Fibroblast of skin of right biceps (primary cell): ENCODE data around the gene PRRT4.

ENCODE experiments used
- DNase-seq: peaks from one replicate; pipeline ENCODE4 v3.0.0-alpha.2; 2013

PRRT4 gene

DNA sequence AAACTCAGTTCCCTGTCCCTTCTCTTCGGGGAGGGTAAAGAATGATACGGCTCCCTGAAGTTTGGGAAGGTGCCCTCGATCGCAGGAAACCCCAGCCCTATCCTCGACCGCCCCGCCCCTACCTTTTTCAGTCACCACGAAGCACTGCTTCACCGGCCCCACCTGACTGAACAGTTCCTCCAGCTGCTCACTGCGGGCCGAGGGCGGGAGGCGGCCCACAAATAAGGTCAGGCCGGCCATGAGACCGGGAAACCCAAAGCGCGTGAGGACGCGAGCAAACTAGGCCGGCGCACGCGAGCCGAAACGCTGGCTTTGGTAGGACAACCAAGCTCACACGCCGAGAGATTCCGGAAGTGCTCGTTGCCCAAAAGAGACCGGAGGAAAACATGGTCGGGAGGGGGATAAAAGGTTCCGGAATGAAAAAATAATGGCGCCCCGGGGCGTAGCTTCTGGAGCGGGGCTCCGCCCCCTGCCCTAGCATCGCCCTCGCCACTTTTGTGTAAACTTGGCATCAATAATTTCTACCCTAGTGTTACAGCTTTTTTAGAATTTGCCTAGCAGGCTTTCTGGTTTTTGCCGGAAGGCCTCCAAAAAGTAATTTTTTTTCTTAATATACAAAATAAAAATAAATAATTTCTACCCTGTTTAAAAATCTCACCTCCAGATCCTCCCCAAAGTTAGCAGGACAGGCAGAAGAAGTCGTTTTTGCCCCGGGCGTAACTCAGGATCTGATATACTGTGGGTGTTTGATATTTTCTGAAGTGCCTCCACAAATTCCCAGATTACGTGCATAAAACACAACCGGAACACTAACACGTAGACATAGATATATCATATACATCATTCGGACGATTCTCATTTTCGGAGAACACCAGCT lies 17.7 kb downstream of the PRRT4 start, which contains the start of gene RBM28:
Gene RBM28 (minus strand): TSS at position 355 of the 877 bp plus-strand sequence. CDS start 115 bp downstream, at position 240.
- DNase-seq, result peak; percentile 93

DNA sequence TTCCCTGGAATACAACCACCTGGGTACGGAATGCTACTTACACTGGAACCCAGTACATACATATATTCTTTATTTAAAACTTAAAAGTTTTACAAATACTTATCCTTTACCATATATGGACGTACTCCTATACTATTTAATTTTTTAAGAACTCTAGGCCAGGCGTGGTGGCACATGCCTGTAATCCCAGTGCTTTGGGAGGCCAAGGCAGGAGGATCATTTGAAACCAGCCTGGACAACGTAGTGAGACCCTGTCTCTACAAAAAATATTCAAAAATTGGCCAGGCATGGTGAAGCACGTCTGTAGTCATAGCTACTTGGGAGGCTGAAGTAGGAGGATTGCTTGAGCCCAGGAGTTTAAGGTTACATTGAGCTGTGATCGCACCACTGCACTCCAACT lies 19.8 kb downstream of the PRRT4 start:
- DNase-seq, result no peak

DNA sequence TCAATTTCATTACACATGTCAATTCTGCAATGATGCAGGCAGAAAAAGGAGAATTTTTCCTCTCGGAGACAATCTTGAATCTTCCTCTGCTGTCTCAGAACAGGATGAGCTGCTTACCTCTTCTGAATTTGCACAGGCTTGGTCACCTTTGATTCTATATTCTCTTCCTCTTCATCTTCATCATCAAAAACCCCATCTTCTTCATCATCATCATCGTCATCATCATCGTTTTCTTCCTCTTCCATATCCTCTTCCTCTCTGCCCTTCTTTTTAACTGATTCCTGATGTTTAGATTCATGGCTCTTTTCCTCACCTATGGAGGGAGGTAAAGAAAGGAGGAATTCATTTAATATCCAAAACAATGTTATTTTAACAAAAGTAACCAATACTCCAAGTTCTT lies 25.8 kb downstream of the PRRT4 start:
- DNase-seq, result no peak

DNA sequence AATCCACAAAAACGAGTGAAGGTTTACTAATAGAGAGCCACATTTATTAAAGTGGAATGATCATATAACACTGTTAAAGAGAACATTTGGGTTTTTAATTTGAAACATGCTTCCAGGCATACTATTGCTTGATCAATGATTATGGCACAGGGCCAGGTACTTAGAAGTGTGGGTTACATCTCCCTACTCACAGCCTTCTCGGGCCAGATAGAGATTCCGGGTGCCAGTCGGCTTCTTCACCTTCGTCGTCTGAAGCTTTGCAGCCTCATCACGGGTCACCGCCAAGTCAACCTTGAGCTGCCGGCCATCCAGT lies 37.2 kb downstream of the PRRT4 start:
- DNase-seq, result no peak

DNA sequence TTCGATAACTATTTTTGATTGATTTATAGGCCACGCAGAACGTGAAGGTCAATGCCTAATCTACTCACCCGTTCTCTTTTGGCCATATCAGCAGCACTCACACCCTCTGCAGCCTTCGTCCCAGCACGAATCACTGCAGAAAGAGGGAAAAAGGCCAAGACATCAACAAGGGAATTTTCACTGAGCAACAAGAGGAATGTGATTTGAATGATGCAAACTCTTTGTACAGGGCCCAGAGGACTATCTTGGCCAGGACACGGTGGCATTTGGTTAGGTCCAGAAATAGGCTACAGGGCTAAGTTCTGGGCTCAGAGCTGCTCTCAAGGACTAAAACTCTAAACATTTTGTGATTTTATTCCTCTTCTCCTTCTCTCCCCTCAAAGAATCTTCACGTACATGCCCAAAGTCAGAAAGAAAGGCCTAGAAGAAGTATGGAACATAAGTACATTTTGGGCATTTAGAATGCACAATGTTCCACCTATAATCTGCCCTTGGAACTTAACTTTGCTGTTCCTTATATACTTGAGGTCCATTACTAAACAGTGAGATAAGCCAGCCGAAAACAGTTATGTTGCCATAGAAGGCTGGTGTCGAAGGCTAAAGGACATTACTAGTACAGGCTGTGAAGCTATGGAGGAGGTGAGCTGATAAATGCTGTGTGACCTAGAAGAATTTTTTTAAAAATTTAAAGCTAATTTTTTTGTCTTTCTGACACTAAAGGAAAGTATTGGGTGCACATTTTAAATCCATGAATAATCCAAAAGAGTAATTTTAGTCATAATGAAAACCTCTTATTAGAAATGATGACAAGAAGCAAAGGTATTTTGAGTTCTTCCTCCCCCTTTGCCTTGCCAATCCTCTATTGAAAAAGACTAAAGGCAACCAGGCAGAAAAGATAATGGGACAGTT lies 37.8 kb downstream of the PRRT4 start:
- peak; percentile 66 for DNase-seq

DNA sequence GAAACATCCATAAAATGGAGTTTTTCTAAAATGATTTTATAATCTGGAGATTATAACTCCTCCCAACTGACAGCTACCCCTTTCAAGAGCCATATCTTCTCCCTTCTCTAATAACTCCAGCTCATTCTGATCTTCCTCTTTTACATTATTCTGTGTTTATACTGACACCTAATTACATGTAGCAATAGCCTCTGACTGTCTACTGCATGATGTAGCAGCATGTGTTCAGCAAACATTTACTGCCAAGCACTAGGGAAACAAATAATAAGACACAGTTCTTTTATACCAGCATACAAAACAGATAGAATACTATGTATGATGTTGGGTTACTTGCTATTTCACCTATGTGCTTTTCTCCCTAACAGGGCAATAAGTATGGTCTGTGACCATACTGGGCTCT lies 38.5 kb downstream of the PRRT4 start:
- DNase-seq, result no peak

DNA sequence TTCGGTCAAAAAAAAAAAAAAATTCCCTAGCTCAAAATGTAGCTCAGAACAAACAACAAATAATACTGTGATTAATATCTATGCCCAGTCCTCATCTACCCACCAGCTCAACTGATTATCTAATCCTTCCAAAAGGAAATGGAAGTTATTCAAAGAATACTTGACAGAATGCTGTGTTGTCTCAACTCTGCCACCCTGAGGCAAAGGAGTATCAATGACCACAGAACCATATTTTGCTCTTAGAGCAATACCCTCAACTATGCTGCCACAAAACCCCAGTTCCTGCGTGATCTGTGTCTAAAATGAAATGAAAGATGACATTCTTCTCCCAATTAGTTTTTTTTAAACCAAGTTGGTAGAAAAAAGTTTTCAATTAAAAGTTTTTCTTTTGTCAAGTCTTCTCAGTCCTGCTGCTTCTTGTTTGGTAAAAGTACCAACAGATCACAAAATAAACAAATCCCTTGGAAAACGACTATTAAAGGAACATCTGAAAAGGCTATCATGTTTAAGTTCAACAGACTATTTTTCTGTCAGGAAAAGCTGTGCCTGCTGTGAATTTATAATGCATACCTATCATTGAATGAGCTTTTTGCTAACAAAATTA lies 39.3 kb downstream of the PRRT4 start:
- DNase-seq, result peak; percentile 53

DNA sequence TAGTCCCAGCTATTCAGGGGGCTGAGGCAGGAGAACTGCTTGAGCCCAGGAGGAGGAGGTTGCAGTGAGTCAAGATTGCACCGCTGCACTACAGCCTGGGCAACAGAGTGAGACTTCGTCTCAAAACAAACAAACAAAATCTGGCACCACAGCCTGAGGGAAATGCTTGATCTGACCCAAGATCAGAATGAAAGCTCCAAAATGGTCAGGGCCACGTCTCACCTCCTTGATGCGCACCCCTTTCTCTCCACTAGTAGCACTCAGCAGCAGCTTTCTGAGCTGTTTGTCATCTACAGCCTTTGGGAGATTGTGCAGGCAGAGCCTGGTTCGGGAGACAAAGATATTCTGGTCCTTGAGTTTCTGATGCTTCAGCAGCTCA lies 40.5 kb downstream of the PRRT4 start:
- DNase-seq, result no peak

DNA sequence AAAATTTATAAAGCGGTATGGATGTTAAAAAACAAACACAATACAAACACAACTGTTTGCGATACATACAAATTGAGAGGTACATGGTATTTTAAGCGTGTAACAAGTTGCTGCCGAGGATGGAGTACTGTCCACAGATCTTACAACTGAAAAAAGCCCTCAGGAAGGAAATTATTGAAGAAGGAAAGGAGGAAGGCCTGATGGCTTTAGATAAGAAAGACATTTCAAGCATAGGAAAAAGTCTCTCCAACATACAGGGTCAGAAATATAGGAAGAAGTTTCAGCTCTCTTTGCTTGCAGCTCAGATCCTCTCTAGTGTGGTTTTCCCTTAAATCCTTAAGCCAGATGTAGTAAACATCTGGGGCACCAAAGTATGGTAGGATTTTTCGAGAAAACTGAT lies 42.8 kb downstream of the PRRT4 start:
- no peak for DNase-seq

DNA sequence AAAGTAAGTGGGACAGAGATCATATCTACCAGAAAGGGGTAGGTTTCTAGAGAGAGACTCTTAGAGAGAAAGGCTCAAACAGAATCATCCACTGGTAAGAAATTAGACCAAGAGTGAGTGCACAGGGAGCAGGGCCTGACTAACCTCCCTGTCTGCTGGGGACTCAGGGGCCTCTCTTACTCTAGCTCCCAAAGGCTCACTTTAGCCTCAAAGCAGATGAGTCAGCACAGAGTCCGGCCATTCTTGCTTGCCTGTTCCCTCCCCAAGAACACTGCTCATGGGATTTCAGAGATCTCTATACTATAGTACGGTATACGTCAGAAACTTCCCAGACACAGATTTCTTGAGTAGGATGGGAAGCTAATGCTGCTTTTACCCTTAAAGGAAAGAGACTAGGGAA lies 50.5 kb downstream of the PRRT4 start:
- DNase-seq, result peak; percentile 43

DNA sequence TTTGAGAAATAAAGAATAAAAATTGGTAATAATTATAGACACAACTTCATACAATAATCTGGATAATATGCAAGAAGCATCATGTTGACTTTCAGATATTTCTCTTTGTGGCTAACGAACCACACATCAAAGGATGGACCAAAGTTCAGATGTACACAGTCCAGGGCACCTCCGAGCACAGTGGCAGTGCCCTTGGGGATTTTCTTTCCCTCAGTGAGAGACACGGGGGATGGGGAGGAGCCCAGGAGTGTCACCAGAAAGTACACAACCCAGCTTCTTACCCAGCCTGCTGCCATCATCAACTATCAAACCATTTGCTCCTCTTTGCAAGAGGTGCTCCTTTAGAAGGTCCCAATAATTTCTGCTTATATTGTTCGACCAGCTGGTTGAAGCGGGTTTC lies 51.0 kb downstream of the PRRT4 start:
- DNase-seq, result no peak

DNA sequence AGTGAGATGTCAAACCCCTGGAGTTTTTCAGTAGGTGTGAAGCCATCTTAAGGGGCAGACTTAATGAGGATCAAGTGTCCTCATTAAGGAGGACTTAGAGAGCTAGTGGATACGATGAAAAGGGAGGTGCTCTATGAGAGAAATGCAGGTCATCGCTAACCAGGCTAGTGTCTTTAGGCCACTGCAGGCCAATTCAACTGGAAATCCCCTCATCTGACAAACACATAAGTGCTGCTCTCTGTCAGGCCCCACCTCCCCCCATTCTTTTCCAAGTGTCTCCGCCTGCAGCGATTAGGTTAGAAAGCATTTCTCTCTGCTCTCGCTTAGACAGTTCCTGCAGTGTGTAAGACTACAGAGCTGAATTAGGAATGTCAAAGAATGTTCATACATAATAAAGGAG lies 51.5 kb downstream of the PRRT4 start:
- DNase-seq, result no peak

DNA sequence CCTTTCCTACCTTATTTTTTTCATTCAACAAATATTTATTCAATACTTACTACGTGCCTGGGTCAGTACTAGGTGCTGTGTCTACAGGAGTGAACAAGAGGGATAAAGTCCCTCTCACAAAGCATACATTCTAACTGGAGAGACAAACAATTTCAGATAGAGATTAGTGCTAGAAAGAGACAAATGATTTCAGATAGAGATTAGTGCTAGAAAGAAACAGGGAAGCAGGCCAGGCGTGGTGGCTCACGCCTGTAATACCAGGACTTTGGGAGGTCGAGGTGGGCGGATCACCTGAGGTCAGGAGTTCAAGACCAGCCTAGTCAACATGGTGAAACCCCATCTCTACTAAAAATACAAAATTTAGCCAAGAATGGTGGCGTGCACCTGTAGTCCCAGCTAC lies 52.4 kb downstream of the PRRT4 start:
- no peak for DNase-seq

DNA sequence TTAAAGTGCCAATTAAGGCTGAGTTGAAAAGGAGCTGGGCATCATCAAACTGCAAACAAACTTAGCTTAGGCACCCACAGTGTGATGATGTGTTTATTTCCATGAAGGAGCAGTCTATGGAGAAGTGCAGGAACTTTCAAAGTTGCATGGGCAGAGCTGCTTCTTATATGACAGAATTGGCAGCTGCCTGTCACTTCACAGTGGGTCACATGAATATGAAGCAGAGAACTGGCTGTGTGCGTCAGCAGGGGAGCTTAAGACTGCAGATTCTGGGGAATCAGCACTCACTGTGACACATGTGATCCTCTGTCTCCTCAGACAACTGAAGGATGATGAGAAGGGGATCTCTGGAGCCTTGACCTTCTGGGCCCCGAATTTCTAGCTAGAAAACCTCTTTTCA lies 54.4 kb downstream of the PRRT4 start:
- no peak for DNase-seq

DNA sequence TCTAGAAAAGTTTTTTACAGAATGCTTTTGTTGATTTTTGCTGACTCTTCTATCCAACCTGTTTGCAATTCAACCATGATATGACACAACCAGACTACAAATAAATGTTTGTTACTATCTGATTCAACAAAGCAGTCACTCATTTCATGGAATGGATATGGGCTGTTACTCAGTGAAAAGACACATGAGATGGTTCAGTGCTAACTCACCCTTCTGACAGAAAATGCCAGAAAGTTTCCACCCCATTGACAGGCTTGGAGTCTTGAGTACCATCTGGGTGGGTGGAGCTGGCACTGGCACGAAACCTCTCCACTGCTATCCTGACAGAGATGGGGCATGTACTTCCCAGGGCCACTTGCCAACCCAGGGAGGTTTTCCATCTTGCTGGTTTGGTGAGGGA lies 57.3 kb downstream of the PRRT4 start:
- no peak for DNase-seq

DNA sequence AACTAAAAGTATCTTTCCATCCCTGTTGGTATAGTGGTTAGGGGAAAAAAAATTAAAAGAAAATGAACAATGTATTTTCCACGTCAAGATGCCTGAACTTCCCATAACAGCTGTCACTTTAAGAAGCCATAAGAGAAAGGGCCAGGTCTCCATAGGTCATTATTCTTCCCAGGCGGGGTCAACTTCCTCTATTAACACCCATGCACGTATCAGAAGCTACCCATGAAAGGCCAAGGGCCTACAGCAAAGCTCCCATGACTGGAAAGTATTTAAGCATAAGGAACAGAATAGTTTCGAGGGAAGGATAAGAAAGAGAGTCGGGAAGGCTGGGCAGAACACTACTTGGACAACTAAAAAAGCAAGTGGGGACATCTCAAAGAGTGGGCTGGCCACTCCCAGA lies 57.8 kb downstream of the PRRT4 start:
- DNase-seq, result no peak

DNA sequence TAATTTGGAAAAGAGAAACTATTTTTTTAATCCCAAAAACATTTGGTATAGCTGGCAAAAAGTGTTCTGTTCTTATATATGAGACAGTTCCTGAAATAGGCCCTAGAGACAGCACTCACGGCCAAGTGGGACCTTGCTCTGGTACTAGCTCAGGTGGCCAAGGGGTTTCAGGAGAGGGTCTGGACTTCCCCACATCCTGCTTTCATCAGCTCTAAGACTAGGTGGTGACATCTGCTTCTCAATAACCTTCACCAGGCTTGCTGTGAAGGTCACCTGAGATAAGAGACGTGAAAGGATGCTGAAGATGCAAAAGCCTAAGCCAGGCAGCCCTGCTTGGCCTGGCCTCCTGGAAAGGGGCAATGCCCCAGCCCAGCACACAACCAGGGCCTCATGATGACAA lies 58.4 kb downstream of the PRRT4 start:
- DNase-seq, result no peak

DNA sequence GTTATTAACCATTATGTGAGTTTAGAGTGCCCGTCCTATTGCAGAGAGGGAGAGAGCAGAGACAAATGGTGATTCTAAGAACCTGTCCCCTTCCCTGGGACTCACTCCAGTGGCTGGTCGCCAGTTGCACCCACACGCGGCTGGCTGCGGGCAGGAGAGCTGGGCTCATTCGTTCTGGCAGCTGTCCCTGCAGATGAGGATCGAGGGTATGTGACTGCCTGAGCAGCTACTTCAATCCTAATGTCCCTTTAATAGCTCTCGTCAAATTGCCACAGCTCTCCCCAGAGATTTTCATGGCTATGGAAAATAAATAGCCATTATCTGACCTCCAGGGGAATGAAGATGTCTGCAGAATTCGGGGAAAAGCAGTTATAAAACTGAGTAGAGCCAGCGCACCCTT lies 59.4 kb downstream of the PRRT4 start:
- DNase-seq, result no peak
